Measurements from ENCODE around the gene FRMPD1. TPM values are rescaled to one million over a fixed set of nuclear protein-coding genes. Genes with fewer than 3 reads are reported as not detected.

The FRMPD1 gene
- polyA plus RNA-seq, 1 donor from 2014 or later, result 0.35 TPM

DNA sequence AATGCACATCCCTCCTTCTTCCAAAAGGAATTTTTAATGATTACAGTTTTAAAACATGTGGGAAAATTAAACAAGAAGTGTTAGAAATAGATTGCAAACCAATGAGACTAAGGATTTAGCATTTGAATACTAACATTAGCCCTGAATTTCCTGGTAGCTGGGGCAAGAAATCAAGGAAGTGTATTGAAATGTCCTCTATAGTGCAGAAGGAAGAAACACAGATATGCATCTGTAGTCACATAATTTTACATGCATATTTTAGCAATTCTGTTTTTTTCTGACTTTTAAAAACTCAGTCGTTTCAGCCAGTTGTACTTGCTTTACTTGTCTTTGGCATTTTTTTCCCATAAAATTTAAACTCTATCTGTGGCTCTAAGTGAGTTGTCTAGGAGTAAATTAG, 45.8 kb downstream of the FRMPD1 start:
- Histone ChIP-seq H3K4me3 (ENCODE audit: low read length) (no peak overlapping the region), H3K9ac (ENCODE audit: low read length) (no peak overlapping the region), H3K9me3 (ENCODE audit: low read length) (no peaks in the 10 kb centered on the region), H3K79me2 (replicated peaks; ENCODE audit: insufficient read depth, low read length) (no peaks in the 10 kb centered on the region), H3K4me2 (ENCODE audit: low read length) (no peak overlapping the region), H2AFZ (ENCODE audit: low read depth, low read length) (no peak overlapping the region), H3K36me3 (ENCODE audit: insufficient read depth, low read length) (no peaks in the 10 kb centered on the region), H3K9me2 (ENCODE audit: insufficient read depth, low read length) (no peaks in the 10 kb centered on the region), H3K27me3 (ENCODE audit: insufficient read depth, low read depth, low read length) (no peaks in the 10 kb centered on the region), H3K27ac (ENCODE audit: low read length) (no peak overlapping the region), H3F3A (ENCODE audit: insufficient read depth, low read length, poor library complexity, severe bottlenecking) (no peaks in the 10 kb centered on the region), H4K20me1 (ENCODE audit: insufficient read depth) (no peaks in the 10 kb centered on the region)
- TF ChIP-seq EZH2 (IDR thresholded peaks at IDR 0.05; ENCODE audit: borderline replicate concordance, insufficient read depth, low read length, poor library complexity, severe bottlenecking) (no peak), EP300 (conservative IDR thresholded peaks at IDR 0.05; ENCODE audit: poor library complexity, severe bottlenecking) (no peak), TAF1 (IDR thresholded peaks at IDR 0.05; ENCODE audit: low read depth) (no peak), SMC3 (conservative IDR thresholded peaks at IDR 0.05; ENCODE audit: poor library complexity) (no peak), REST (IDR thresholded peaks at IDR 0.05; ENCODE audit: borderline replicate concordance) (no peak), MXI1 (conservative IDR thresholded peaks at IDR 0.05; ENCODE audit: poor library complexity, severe bottlenecking) (no peak), POLR2AphosphoS5 (IDR thresholded peaks at IDR 0.05) (no peak), RAD21 (conservative IDR thresholded peaks at IDR 0.05) (no peak)
- TF ChIP-seq, protein P1, sequence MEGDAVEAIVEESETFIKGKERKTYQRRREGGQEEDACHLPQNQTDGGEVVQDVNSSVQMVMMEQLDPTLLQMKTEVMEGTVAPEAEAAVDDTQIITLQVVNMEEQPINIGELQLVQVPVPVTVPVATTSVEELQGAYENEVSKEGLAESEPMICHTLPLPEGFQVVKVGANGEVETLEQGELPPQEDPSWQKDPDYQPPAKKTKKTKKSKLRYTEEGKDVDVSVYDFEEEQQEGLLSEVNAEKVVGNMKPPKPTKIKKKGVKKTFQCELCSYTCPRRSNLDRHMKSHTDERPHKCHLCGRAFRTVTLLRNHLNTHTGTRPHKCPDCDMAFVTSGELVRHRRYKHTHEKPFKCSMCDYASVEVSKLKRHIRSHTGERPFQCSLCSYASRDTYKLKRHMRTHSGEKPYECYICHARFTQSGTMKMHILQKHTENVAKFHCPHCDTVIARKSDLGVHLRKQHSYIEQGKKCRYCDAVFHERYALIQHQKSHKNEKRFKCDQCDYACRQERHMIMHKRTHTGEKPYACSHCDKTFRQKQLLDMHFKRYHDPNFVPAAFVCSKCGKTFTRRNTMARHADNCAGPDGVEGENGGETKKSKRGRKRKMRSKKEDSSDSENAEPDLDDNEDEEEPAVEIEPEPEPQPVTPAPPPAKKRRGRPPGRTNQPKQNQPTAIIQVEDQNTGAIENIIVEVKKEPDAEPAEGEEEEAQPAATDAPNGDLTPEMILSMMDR (IDR thresholded peaks at IDR 0.05; ENCODE audit: poor library complexity, severe bottlenecking), result no peak

DNA sequence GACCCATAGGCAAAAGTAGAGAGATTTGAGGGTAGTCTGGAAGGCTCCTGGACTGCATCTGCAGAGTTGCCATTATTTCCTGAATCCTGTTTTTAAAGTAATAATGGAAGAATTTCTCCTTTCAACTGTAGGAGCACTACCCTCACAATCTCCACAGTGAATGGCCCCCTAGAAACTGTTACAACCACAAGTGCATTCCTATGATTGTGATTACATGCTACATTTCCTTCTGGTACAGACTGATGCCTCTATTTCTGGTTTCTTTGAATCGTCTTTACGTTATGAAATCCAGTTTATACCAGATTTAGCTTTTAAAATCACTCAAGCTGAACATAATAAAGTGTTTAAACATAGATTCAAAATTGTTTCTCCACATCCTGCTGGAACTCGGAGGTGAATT, 49.4 kb downstream of the FRMPD1 start:
- no peaks in the 10 kb centered on the region for H3K9me3 ChIP-seq (ENCODE audit: low read length)
- H3K79me2 ChIP-seq (replicated peaks; ENCODE audit: insufficient read depth, low read length), result no peaks in the 10 kb centered on the region
- H3K36me3 ChIP-seq (ENCODE audit: insufficient read depth, low read length), result no peaks in the 10 kb centered on the region
- peak overlapping the region; percentile 8 for H3K4me2 ChIP-seq (ENCODE audit: low read length)
- peak overlapping the region; percentile 61 for H3K27ac ChIP-seq (ENCODE audit: low read length)
- no peaks in the 10 kb centered on the region for H3K9me2 ChIP-seq (ENCODE audit: insufficient read depth, low read length)
- TF ChIP-seq POLR2AphosphoS5 (IDR thresholded peaks at IDR 0.05) (peak; percentile 66), SMC3 (conservative IDR thresholded peaks at IDR 0.05; ENCODE audit: poor library complexity) (no peak), EZH2 (IDR thresholded peaks at IDR 0.05; ENCODE audit: borderline replicate concordance, insufficient read depth, low read length, poor library complexity, severe bottlenecking) (no peak)
- H3F3A ChIP-seq (ENCODE audit: insufficient read depth, low read length, poor library complexity, severe bottlenecking), result no peaks in the 10 kb centered on the region
- no peaks in the 10 kb centered on the region for H4K20me1 ChIP-seq (ENCODE audit: insufficient read depth)
- H2AFZ ChIP-seq (ENCODE audit: low read depth, low read length), result no peak overlapping the region
- peak overlapping the region; percentile 12 for H3K4me3 ChIP-seq (ENCODE audit: low read length)
- peak overlapping the region; percentile 6 for H3K9ac ChIP-seq (ENCODE audit: low read length)
- H3K27me3 ChIP-seq (ENCODE audit: insufficient read depth, low read depth, low read length), result no peaks in the 10 kb centered on the region
